Stimulated activated CD8-positive, alpha-beta memory T cell treated with anti-CD3 and anti-CD28 coated beads, Interleukin-4, amount 100 ng/mL, for 4 hours (primary cell): Measurements from ENCODE around the gene IL33.
"Not testable (repeated sequence)": the region's sequence is repeated elsewhere in the genome, so short reads cannot be mapped to it uniquely, and the experiment has no call there.

ENCODE experiments used
- DNase-seq, 2 donors: peaks; one replicate each; pipeline ENCODE4 v3.0.0-alpha.2; 2020; ENCODE audit warnings: low read depth in 2 of 2, low spot score in 1 of 2

The IL33 gene

GRCh38 chr9:6215562-6215961 is at the start of gene IL33:
IL33 (plus strand) TSS chr9:6215807; CDS start chr9:6241695, 25,888 bp downstream.
- DNase-seq, result no peak

- DNase-seq, result no peak
Observed at GRCh38 chr9:6171667-6172066, 43.9 kb upstream of the IL33 start.

- no peak for DNase-seq
Observed at GRCh38 chr9:6173914-6174313, 41.7 kb upstream of the IL33 start.

GRCh38 chr9:6182549-6183226 is 32.9 kb upstream of the IL33 start:
- DNase-seq, result not testable (repeated sequence)

GRCh38 chr9:6183227-6183551 is 32.4 kb upstream of the IL33 start:
- DNase-seq, result no peak

GRCh38 chr9:6183627-6184026 is 32.0 kb upstream of the IL33 start:
- no peak for DNase-seq

- no peak for DNase-seq
Observed at GRCh38 chr9:6184749-6185645, 30.6 kb upstream of the IL33 start.

GRCh38 chr9:6186691-6187090 is 28.9 kb upstream of the IL33 start:
- DNase-seq, result no peak

- no peak for DNase-seq
Observed at GRCh38 chr9:6187272-6187671, 28.3 kb upstream of the IL33 start.

GRCh38 chr9:6188466-6188865 is 27.1 kb upstream of the IL33 start:
- DNase-seq, result no peak

GRCh38 chr9:6188906-6189305 is 26.7 kb upstream of the IL33 start:
- no peak for DNase-seq

GRCh38 chr9:6194934-6195333 is 20.7 kb upstream of the IL33 start:
- no peak for DNase-seq

- DNase-seq, result no peak
Observed at GRCh38 chr9:6195714-6196360, 19.8 kb upstream of the IL33 start.

- DNase-seq, result no peak
Observed at GRCh38 chr9:6197330-6197729, 18.3 kb upstream of the IL33 start.

- no peak for DNase-seq
Observed at GRCh38 chr9:6198251-6198650, 17.4 kb upstream of the IL33 start.

GRCh38 chr9:6199596-6199995 is 16.0 kb upstream of the IL33 start:
- DNase-seq, result no peak

GRCh38 chr9:6200761-6201160 is 14.8 kb upstream of the IL33 start:
- DNase-seq, result no peak

- DNase-seq, result no peak
Observed at GRCh38 chr9:6209966-6210365, 5.6 kb upstream of the IL33 start.

- no peak for DNase-seq
Observed at GRCh38 chr9:6212722-6213375, 2.8 kb upstream of the IL33 start.

- no peak for DNase-seq
Observed at GRCh38 chr9:6214434-6214833, 1.2 kb upstream of the IL33 start.

GRCh38 chr9:6214903-6215302 is 704 bp upstream of the IL33 start:
- no peak for DNase-seq

GRCh38 chr9:6216002-6216401 is 395 bp downstream of the IL33 start:
- DNase-seq, result no peak
